Measurements from ENCODE around the gene SAPCD2. TPM values are rescaled to one million over a fixed set of nuclear protein-coding genes. Genes with fewer than 3 reads are reported as not detected.

Gene SAPCD2
- total and polyA plus RNA-seq, 9 of the 15 experiments (the other 6 are each of a cell fraction or from before 2014, with no cell fraction given): 3.4 to 91.8 (median 18.8) TPM

GRCh38 chr9:137086531-137087408, 16.4 kb upstream of the SAPCD2 start, which contains the start of gene MAN1B1 (continued):
- TF ChIP-seq ZBTB11 (CRISPR knock-in tag; IDR thresholded peaks at IDR 0.05) (no peak), ARID3A (IDR thresholded peaks at IDR 0.05; ENCODE audit: borderline replicate concordance, low read depth, low read length) (no peak), ZNF212 (CRISPR knock-in tag; IDR thresholded peaks at IDR 0.05) (no peak), NFIX (CRISPR knock-in tag; IDR thresholded peaks at IDR 0.05; ENCODE audit: low read depth) (no peak), RBM15 (IDR thresholded peaks at IDR 0.05; ENCODE audit: insufficient read depth, low read length) (no peak), THRA (IDR thresholded peaks at IDR 0.05) (no peak), BRCA1 (IDR thresholded peaks at IDR 0.05) (no peak), BRCA1 (CRISPR knock-in tag; IDR thresholded peaks at IDR 0.05) (peak; percentile 92; the same call in 1 of the 2 replicates), TCF3 (CRISPR knock-in tag; IDR thresholded peaks at IDR 0.05) (peak; percentile 24; the same call in 1 of the 2 replicates), LARP7 (IDR thresholded peaks at IDR 0.05) (no peak), FOS (IDR thresholded peaks at IDR 0.05; ENCODE audit: extremely low read depth, insufficient read length) (no peak), ZNF830 (CRISPR knock-in tag; IDR thresholded peaks at IDR 0.05) (no peak), CBX3 (IDR thresholded peaks at IDR 0.05; ENCODE audit: borderline replicate concordance in 1 of 2, low read length in 2 of 2) (no peak; a peak in 1 of 3 replicates), CBX1 (IDR thresholded peaks at IDR 0.05; ENCODE audit: low read depth) (0 out of 2 replicates have a peak, but pooled peaks have one; percentile 17), RBM34 (IDR thresholded peaks at IDR 0.05; ENCODE audit: borderline replicate concordance, insufficient read depth, low read length) (no peak; the same call in 1 of the 2 replicates)

Measured in K562 (cell line).